ENCODE data around the gene CDK4.

DNA sequence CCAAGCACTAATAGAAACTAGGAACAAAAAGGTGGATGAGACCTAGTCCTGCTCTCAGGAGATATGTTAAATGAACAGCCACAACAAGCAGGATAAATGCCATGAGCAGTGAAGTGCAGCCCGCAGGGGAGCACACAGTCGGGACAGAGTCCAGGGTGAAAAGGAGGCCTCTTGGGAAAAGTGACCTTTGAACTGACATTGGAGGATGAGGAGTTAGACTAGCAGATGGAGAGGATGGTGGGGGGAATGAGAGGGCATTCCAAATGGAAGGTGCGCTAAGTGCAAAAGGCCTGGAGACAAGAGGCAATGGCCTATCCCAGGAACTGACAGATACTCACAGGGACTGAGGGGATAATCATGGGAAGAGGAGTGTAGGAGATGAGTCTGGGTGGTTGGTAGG lies 53.7 kb downstream of the CDK4 start:
- TF ChIP-seq, protein P1, sequence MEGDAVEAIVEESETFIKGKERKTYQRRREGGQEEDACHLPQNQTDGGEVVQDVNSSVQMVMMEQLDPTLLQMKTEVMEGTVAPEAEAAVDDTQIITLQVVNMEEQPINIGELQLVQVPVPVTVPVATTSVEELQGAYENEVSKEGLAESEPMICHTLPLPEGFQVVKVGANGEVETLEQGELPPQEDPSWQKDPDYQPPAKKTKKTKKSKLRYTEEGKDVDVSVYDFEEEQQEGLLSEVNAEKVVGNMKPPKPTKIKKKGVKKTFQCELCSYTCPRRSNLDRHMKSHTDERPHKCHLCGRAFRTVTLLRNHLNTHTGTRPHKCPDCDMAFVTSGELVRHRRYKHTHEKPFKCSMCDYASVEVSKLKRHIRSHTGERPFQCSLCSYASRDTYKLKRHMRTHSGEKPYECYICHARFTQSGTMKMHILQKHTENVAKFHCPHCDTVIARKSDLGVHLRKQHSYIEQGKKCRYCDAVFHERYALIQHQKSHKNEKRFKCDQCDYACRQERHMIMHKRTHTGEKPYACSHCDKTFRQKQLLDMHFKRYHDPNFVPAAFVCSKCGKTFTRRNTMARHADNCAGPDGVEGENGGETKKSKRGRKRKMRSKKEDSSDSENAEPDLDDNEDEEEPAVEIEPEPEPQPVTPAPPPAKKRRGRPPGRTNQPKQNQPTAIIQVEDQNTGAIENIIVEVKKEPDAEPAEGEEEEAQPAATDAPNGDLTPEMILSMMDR (IDR thresholded peaks at IDR 0.05; ENCODE audit: low read depth, low read length, missing input control), result no peak
- TF ChIP-seq TAF1 (conservative IDR thresholded peaks at IDR 0.05) (no peak), GABPA (IDR thresholded peaks at IDR 0.05 in 1 of 2, conservative IDR thresholded peaks at IDR 0.05 in 1 of 2) (no peak), EGR1 (IDR thresholded peaks at IDR 0.05; ENCODE audit: low read depth in 2 of 2) (no peak)
- TF ChIP-seq, protein P2, sequence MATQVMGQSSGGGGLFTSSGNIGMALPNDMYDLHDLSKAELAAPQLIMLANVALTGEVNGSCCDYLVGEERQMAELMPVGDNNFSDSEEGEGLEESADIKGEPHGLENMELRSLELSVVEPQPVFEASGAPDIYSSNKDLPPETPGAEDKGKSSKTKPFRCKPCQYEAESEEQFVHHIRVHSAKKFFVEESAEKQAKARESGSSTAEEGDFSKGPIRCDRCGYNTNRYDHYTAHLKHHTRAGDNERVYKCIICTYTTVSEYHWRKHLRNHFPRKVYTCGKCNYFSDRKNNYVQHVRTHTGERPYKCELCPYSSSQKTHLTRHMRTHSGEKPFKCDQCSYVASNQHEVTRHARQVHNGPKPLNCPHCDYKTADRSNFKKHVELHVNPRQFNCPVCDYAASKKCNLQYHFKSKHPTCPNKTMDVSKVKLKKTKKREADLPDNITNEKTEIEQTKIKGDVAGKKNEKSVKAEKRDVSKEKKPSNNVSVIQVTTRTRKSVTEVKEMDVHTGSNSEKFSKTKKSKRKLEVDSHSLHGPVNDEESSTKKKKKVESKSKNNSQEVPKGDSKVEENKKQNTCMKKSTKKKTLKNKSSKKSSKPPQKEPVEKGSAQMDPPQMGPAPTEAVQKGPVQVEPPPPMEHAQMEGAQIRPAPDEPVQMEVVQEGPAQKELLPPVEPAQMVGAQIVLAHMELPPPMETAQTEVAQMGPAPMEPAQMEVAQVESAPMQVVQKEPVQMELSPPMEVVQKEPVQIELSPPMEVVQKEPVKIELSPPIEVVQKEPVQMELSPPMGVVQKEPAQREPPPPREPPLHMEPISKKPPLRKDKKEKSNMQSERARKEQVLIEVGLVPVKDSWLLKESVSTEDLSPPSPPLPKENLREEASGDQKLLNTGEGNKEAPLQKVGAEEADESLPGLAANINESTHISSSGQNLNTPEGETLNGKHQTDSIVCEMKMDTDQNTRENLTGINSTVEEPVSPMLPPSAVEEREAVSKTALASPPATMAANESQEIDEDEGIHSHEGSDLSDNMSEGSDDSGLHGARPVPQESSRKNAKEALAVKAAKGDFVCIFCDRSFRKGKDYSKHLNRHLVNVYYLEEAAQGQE (IDR thresholded peaks at IDR 0.05), result no peak
